HG02623 (cell line): ENCODE measurements around the gene ADD3.
A peak's percentile ranks its signal among the peaks of the same experiment; 100 is the strongest.
"Not testable (repeated sequence)": the region's sequence is repeated elsewhere in the genome, so short reads cannot be mapped to it uniquely, and the experiment has no call there.

Source experiments
- ATAC-seq: cut with Tn5 transposase; IDR thresholded peaks from one replicate; pipeline ENCODE4 v1.9.1; 2021; ENCODE audit warnings: moderate library complexity; ENCODE audit not compliant: unreplicated experiment

ADD3 gene

DNA sequence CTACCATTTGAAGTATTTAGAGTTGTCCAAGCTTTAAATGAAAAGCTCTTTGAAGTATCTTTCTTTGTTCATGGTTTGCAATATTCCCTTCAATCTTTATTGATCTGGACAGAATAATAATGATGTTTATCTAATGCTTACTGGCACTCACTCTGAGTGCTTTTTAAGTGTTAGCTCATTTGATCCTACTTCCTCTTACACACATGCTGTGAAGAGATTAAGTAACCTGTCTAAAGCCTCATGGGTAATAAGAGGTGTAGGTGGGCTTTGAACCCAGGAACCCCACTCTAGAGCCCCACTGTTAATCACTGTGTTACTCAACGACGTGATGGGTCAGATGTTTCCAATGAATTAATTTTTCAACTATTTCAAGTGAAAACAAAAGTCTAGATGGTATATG lies 31.1 kb upstream of the ADD3 start:
- no peak for ATAC-seq

GRCh38 chr10:109977382-109977806 lies 30.4 kb upstream of the ADD3 start:
- no peak for ATAC-seq

GRCh38 chr10:109978481-109978880 lies 29.3 kb upstream of the ADD3 start:
- ATAC-seq: no peak

DNA sequence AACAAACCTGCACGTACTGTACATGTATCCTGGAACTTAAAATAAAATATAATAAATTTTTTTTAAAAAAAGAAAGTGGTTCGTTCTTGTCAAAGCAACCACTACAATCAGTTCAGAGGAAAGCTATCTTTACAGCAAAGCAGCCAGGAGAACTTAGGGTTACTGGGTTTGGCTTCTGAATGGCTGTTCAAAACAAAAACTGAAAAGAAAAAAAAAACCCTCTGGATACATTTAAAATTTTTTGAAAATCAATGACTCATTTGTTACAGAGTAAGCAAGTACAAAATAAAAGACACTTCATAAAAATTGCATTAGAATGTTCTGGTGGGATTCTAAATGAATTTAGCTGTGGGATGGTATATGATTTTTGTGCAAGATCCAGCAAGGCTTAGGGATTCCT lies 28.6 kb upstream of the ADD3 start:
- ATAC-seq: no peak

- ATAC-seq: no peak
Measured at GRCh38 chr10:109981650-109982049, 26.1 kb upstream of the ADD3 start.

DNA sequence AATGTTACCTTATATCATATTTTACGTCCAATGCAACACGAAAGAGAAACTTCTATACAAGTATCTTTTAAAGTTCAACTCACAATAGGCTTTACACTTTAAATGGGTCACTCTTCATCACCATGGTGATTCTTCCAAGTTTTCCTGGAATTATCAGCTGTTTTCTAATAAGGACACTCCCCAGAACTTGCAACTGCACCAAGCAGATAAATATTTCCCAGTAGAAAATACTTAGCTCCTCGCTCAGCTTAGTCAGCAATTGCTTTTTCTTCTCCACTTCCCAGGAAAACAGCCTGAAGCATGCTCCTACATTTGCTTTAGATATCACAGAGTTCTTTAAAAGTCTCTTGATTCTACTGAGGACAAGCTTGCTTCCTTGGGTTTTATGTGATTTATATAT lies 25.7 kb upstream of the ADD3 start:
- ATAC-seq: no peak

GRCh38 chr10:109982812-109983211 lies 25.0 kb upstream of the ADD3 start:
- no peak for ATAC-seq

DNA sequence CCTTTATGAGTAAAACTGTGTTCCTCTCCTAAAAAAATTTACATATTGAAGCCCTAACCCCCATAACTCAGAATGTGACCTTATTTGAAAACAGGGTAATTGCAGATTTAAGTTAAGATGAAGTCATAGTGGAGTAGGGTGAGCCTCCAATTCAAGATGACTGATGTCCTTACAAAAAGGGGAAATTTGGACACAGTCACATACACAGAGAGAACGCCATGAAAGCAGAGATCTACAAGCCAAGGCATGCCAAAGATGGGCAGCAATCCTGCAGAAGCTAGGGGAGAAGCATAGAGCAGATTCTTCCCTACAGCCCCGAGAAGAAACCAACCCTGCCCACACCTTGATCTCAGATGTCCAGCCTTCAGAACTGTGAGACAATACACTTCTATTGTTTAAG lies 23.8 kb upstream of the ADD3 start:
- ATAC-seq: no peak

DNA sequence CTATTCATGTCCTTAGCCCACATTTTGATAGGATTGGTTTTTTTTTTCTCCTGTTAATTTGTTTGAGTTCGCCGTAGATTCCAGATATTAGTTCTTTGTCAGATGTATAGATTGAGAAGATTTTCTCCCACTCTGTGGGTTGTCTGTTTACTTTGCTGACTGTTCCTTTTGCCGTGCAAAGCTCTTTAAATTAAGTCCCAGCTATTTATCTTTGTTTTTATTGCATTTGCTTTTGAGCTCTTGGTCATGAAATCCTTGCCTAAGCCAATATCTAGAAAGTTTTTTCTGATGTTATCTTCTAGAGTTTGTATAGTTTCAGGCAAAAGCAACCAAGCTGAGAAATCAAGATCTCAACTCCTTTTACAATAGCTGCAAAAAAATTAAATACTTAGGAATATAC lies 22.0 kb upstream of the ADD3 start:
- not testable (repeated sequence) for ATAC-seq

- no peak for ATAC-seq
Measured at GRCh38 chr10:109987452-109988211, 20.2 kb upstream of the ADD3 start.

- no peak for ATAC-seq
Measured at GRCh38 chr10:109988212-109988596, 19.6 kb upstream of the ADD3 start.

GRCh38 chr10:109991266-109991855 lies 16.4 kb upstream of the ADD3 start:
- ATAC-seq: no peak

GRCh38 chr10:109992485-109992884 lies 15.3 kb upstream of the ADD3 start:
- no peak for ATAC-seq

GRCh38 chr10:109993551-109994330 lies 14.0 kb upstream of the ADD3 start:
- no peak for ATAC-seq

GRCh38 chr10:109994711-109995577 lies 12.8 kb upstream of the ADD3 start:
- no peak for ATAC-seq

GRCh38 chr10:109995595-109995994 lies 12.2 kb upstream of the ADD3 start:
- no peak for ATAC-seq

- peak; percentile 67 for ATAC-seq
Measured at GRCh38 chr10:109996225-109996624, 11.6 kb upstream of the ADD3 start.

DNA sequence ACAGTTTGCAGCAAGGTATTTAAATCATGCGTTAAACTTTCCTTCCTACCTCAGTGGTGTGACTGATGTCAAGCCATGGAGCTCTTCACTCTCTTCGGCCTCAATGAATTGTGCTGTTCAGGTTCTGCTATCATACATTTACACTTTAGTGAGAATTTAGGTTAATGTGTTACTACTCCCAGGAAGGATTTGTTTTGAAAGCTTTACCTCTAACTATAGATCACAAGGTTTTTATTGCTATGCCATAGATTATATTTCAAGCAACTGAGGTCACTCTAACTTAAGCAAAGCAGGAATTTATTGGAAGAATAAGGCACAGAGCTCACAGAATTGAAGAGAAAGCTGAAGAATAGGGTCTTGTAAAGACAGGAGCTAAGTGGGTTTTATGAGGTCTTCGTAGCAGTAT lies 11.0 kb upstream of the ADD3 start:
- no peak for ATAC-seq

GRCh38 chr10:109997233-109997632 lies 10.6 kb upstream of the ADD3 start:
- no peak for ATAC-seq

DNA sequence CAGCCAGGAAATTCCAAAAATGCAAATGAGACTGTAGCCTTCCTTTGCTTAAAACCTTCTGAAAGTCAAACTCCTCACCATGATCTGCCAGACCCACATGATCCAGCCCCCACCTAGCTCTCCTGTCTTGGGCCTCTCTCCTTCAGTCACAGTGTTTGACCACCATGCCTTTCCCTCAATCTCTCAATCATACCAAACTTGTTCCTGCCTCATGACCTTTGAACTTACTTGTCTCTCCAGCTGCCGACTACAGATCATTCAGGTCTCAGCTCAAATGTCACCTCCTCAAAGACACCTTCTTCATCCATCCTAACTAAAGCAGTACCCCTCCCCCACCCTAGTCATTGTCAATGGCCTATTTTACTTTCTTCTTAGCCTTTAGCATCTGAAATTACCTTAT lies 9.3 kb upstream of the ADD3 start:
- no peak for ATAC-seq
